ENCODE results near the gene TMEM120B. TPM values are rescaled to one million over a fixed set of nuclear protein-coding genes. Genes with fewer than 3 reads are reported as not detected.
A peak's percentile ranks its signal among the peaks of the same experiment; 100 is the strongest.

Gene TMEM120B
- total and polyA plus RNA-seq, 2 of the 13 experiments (the other 11 are each of a cell fraction or from before 2014, with no cell fraction given): 7.1 to 12.9 TPM

DNA sequence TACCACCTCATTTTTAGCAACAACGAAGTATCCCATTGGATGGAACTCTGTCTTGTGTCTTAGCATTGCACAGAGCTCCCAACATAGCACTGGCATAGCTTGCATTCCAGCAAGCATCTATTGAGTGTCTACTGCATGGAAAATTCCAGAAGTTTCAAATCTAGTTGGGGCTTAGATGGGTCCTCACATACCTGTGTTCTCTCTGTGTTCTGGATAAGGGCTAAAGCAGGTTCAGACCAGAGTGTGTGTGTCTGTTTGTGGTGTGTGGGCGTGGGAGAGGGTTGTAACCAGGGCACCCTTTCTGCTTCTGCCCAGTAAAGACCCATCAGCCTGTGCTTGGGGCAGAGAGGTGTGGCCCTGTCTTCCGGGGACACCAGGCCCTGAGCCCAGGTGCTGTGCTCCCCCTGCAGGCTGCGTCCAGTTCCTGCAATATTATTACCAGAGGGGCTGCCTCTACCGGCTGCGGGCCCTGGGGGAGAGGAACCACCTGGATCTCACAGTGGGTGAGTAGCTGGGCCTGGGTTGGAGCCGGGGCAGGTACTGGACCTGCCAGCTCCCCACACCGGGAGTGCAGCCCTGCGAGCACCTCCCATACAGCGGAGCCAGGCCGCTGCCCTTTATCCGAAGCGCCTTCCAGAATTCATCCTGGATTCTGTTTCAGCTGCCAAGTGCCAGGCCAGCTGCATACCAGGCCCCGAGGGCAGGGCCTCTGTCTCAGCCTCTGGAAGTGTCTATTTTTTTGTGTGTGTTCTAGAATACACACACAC, 60.6 kb downstream of the TMEM120B start (continued):
- TF ChIP-seq ZNF280B (CRISPR knock-in tag; IDR thresholded peaks at IDR 0.05; ENCODE audit: borderline replicate concordance): no peak
- no peak for TF ChIP-seq ZNF749 (CRISPR knock-in tag; IDR thresholded peaks at IDR 0.05; ENCODE audit: borderline replicate concordance)
- TF ChIP-seq, protein P1, sequence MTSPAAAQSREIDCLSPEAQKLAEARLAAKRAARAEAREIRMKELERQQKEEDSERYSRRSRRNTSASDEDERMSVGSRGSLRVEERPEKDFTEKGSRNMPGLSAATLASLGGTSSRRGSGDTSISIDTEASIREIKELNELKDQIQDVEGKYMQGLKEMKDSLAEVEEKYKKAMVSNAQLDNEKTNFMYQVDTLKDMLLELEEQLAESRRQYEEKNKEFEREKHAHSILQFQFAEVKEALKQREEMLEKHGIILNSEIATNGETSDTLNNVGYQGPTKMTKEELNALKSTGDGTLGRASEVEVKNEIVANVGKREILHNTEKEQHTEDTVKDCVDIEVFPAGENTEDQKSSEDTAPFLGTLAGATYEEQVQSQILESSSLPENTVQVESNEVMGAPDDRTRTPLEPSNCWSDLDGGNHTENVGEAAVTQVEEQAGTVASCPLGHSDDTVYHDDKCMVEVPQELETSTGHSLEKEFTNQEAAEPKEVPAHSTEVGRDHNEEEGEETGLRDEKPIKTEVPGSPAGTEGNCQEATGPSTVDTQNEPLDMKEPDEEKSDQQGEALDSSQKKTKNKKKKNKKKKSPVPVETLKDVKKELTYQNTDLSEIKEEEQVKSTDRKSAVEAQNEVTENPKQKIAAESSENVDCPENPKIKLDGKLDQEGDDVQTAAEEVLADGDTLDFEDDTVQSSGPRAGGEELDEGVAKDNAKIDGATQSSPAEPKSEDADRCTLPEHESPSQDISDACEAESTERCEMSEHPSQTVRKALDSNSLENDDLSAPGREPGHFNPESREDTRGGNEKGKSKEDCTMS (CRISPR knock-in tag; conservative IDR thresholded peaks at IDR 0.05): no peak
- 0 out of 2 replicates have a peak, but pooled peaks have one; percentile 22 for TF ChIP-seq ZNF121 (CRISPR knock-in tag; IDR thresholded peaks at IDR 0.05)
- TF ChIP-seq, protein P2, sequence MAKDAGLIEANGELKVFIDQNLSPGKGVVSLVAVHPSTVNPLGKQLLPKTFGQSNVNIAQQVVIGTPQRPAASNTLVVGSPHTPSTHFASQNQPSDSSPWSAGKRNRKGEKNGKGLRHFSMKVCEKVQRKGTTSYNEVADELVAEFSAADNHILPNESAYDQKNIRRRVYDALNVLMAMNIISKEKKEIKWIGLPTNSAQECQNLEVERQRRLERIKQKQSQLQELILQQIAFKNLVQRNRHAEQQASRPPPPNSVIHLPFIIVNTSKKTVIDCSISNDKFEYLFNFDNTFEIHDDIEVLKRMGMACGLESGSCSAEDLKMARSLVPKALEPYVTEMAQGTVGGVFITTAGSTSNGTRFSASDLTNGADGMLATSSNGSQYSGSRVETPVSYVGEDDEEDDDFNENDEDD (CRISPR knock-in tag; IDR thresholded peaks at IDR 0.05; ENCODE audit: borderline replicate concordance): no peak
- peak; percentile 53 for TF ChIP-seq RBM39 (IDR thresholded peaks at IDR 0.05; ENCODE audit: low read depth, low read length, poor library complexity, severe bottlenecking)
- 0 out of 2 replicates have a peak, but pooled peaks have one; percentile 68 for TF ChIP-seq KDM3A (CRISPR knock-in tag; IDR thresholded peaks at IDR 0.05; ENCODE audit: low read depth)
- TF ChIP-seq, protein P3, sequence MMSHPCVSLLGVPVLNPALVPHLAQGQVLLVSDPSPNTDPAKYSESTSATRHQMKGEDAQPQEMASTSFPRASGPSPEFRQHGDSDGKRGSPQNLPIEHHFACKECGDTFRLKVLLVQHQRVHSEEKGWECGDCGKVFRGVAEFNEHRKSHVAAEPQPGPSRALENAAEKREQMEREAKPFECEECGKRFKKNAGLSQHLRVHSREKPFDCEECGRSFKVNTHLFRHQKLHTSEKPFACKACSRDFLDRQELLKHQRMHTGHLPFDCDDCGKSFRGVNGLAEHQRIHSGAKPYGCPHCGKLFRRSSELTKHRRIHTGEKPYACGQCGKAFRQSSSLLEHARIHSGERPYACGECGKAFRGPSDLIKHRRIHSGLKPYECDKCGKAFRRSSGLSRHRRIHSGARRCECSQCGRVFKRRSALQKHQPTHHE (CRISPR knock-in tag; IDR thresholded peaks at IDR 0.05; ENCODE audit: borderline replicate concordance): no peak
- peak; percentile 99 for TF ChIP-seq ZBTB33 (CRISPR knock-in tag; IDR thresholded peaks at IDR 0.05)
- peak; percentile 33; the same call in 1 of the 2 replicates for TF ChIP-seq HOXA3 (CRISPR knock-in tag; IDR thresholded peaks at IDR 0.05)
- TF ChIP-seq MED1 (CRISPR knock-in tag; IDR thresholded peaks at IDR 0.05): peak; percentile 18; the same call in 1 of the 2 replicates
- TF ChIP-seq ZNF652 (CRISPR knock-in tag; IDR thresholded peaks at IDR 0.05; ENCODE audit: borderline replicate concordance, low read depth): no peak
- TF ChIP-seq, protein P4, sequence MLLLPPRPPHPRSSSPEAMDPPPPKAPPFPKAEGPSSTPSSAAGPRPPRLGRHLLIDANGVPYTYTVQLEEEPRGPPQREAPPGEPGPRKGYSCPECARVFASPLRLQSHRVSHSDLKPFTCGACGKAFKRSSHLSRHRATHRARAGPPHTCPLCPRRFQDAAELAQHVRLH (CRISPR knock-in tag; IDR thresholded peaks at IDR 0.05; ENCODE audit: borderline replicate concordance, low read depth): no peak
- peak; percentile 42; the same call in 1 of the 2 replicates for TF ChIP-seq PATZ1 (CRISPR knock-in tag; IDR thresholded peaks at IDR 0.05)
- no peak for TF ChIP-seq SP5 (CRISPR knock-in tag; IDR thresholded peaks at IDR 0.05; ENCODE audit: borderline replicate concordance, low read depth)
- TF ChIP-seq GATAD1 (CRISPR knock-in tag; IDR thresholded peaks at IDR 0.05): peak; percentile 35; the same call in 1 of the 2 replicates
- 0 out of 2 replicates have a peak, but pooled peaks have one; percentile 64 for TF ChIP-seq SMAD3 (CRISPR knock-in tag; IDR thresholded peaks at IDR 0.05)
